DOHH2 (cell line): ENCODE measurements around the gene FYB1.

ENCODE experiments used
- H3F3A ChIP-seq: fragments of 200-600 bp; sonication (generic), shearing (Covaris generic); 2 replicates; pipeline ENCODE4 v1.6.0; 2016; ENCODE audit warnings: antibody characterized with exemption, mild to moderate bottlenecking; ENCODE audit not compliant: control insufficient read depth, insufficient read depth
- H3K27ac ChIP-seq: fragments of 200-600 bp; sonication (generic); 2 replicates; pipeline ENCODE4 v1.5.1; 2014; ENCODE audit warnings: low read depth, mild to moderate bottlenecking, low read length, moderate library complexity
- H3K27me3 ChIP-seq: fragments of 200-600 bp; sonication (generic); 2 replicates; pipeline ENCODE4 v1.6.1; 2014; ENCODE audit warnings: mild to moderate bottlenecking, low read length, mixed read lengths; ENCODE audit not compliant: control insufficient read depth
- H3K36me3 ChIP-seq: fragments of 200-600 bp; sonication (generic); 2 replicates; pipeline ENCODE4 v1.6.1; 2014; ENCODE audit warnings: mild to moderate bottlenecking, low read length, moderate library complexity, mixed read lengths; ENCODE audit not compliant: control insufficient read depth
- H3K4me1 ChIP-seq: fragments of 200-600 bp; sonication (generic); 2 replicates; pipeline ENCODE4 v1.6.1; 2014; ENCODE audit warnings: mild to moderate bottlenecking, low read length, mixed read lengths; ENCODE audit not compliant: control insufficient read depth
- H3K4me2 ChIP-seq: fragments of 200-600 bp; sonication (generic); 2 replicates; pipeline ENCODE4 v1.6.0; 2014; ENCODE audit warnings: mild to moderate bottlenecking, low read length, moderate library complexity
- H3K4me3 ChIP-seq: fragments of 200-600 bp; sonication (generic); 2 replicates; pipeline ENCODE4 v1.5.1; 2014; ENCODE audit warnings: mild to moderate bottlenecking, low read length, mixed read lengths
- H3K79me2 ChIP-seq: fragments of 200-600 bp; sonication (generic); 2 replicates; pipeline ENCODE4 v1.6.1; 2014; ENCODE audit warnings: mild to moderate bottlenecking, low read length, mixed read lengths; ENCODE audit not compliant: control insufficient read depth
- H3K9me2 ChIP-seq: fragments of 200-600 bp; sonication (generic); replicated peaks from 2 replicates; pipeline ENCODE4 v1.6.1; 2014; ENCODE audit warnings: mild to moderate bottlenecking, low read length, mixed read lengths; ENCODE audit not compliant: control insufficient read depth
- H3K9me3 ChIP-seq: fragments of 200-600 bp; sonication (generic); 2 replicates; pipeline ENCODE4 v1.6.1; 2014; ENCODE audit warnings: antibody characterized with exemption, low read length, mixed read lengths; ENCODE audit not compliant: control insufficient read depth, insufficient read depth
- H4K20me1 ChIP-seq: fragments of 200-600 bp; sonication (generic); 2 replicates; pipeline ENCODE4 v1.6.0; 2014; ENCODE audit warnings: low read depth, mild to moderate bottlenecking, antibody characterized with exemption, low read length, moderate library complexity; ENCODE audit not compliant: control insufficient read depth, insufficient read depth
- CTCF ChIP-seq: fragments of 200-600 bp; sonication (generic); IDR thresholded peaks from one replicate; pipeline ENCODE4 v1.5.1; 2014; ENCODE audit warnings: antibody characterized with exemption, mild to moderate bottlenecking, low read depth, low read length; ENCODE audit not compliant: poor library complexity, severe bottlenecking
- EZH2phosphoT487 ChIP-seq: fragments of 200-600 bp; sonication (generic); IDR thresholded peaks from 2 replicates; pipeline ENCODE4 v1.6.1; 2017; ENCODE audit warnings: borderline replicate concordance, mild to moderate bottlenecking, antibody characterized with exemption, low read length, moderate library complexity, mixed read lengths

The FYB1 gene

GRCh38 chr5:39187831-39188731, 31.3 kb downstream of the FYB1 start:
- Histone ChIP-seq H3K27me3 (no peaks in the 10 kb centered on the region; the same call in none of the 2 replicates), H3K4me2 (no peak overlapping the region), H3K4me3 (no peak overlapping the region), H3K4me1 (no peaks in the 10 kb centered on the region), H3K27ac (no peak overlapping the region), H3K79me2 (no peaks in the 10 kb centered on the region), H3F3A (no peaks in the 10 kb centered on the region), H3K36me3 (no peaks in the 10 kb centered on the region), H4K20me1 (no peaks in the 10 kb centered on the region), H3K9me3 (no peaks in the 10 kb centered on the region), H3K9me2 (no peaks in the 10 kb centered on the region)
- TF ChIP-seq EZH2phosphoT487 (no peak), CTCF (no peak)

GRCh38 chr5:39186722-39187539, 32.4 kb downstream of the FYB1 start:
- TF ChIP-seq CTCF (no peak), EZH2phosphoT487 (no peak)

GRCh38 chr5:39186289-39186688, 33.1 kb downstream of the FYB1 start:
- Histone ChIP-seq H4K20me1 (no peaks in the 10 kb centered on the region), H3K79me2 (no peaks in the 10 kb centered on the region), H3K4me3 (no peak overlapping the region), H3K27me3 (no peaks in the 10 kb centered on the region), H3K4me1 (no peaks in the 10 kb centered on the region), H3K9me3 (no peaks in the 10 kb centered on the region), H3K4me2 (no peak overlapping the region), H3K27ac (no peak overlapping the region), H3F3A (no peaks in the 10 kb centered on the region), H3K36me3 (no peaks in the 10 kb centered on the region), H3K9me2 (no peaks in the 10 kb centered on the region)
- no peak for TF ChIP-seq EZH2phosphoT487
- no peak for TF ChIP-seq CTCF

More at GRCh38 chr5:39186722-39187539, 32.4 kb downstream of the FYB1 start:
- Histone ChIP-seq H3K9me2 (no peaks in the 10 kb centered on the region), H3K27me3 (no peaks in the 10 kb centered on the region), H4K20me1 (no peaks in the 10 kb centered on the region), H3K79me2 (no peaks in the 10 kb centered on the region), H3K4me2 (no peak overlapping the region), H3F3A (no peaks in the 10 kb centered on the region), H3K4me1 (no peaks in the 10 kb centered on the region), H3K4me3 (no peak overlapping the region), H3K36me3 (no peaks in the 10 kb centered on the region), H3K27ac (no peak overlapping the region), H3K9me3 (no peaks in the 10 kb centered on the region)
